IMR-90 (cell line): ENCODE data around the gene MRPS5. TPM values are rescaled to one million over a fixed set of nuclear protein-coding genes. Genes with fewer than 3 reads are reported as not detected.

ENCODE experiments used
- ATAC-seq: fragments of 200-7000 bp; cut with Tn5 transposase; 2 replicates; pipeline ENCODE4 v1.9.1; 2020; ENCODE audit warnings: low read depth, mild to moderate bottlenecking, moderate library complexity
- BruUV-seq: library from RNA; stranded (reverse); fragments of 400-500 nt; replicated peaks from 2 replicates; lab custom pipeline; 2021; lab: Mats Ljungman, UMichigan
- CTCF ChIA-PET: fragments of 300-600 bp; formaldehyde crosslinking; extraction: SDS; loops from one replicate; lab custom pipeline; 2021; ENCODE audit warnings: antibody characterized with exemption; lab: Yijun Ruan, JAX
- POLR2A ChIA-PET: fragments of 300-600 bp; sonication (Branson Sonifier 250); formaldehyde crosslinking; loops from one replicate; lab custom pipeline; 2022; ENCODE audit warnings: antibody characterized with exemption; ENCODE audit not compliant: unreplicated experiment; lab: Charles Lee
- DNase-seq: peaks from one replicate; pipeline ENCODE4 v3.0.0; 2013
- H2AFZ ChIP-seq: replicated peaks from 2 replicates; pipeline ENCODE3; 2013; ENCODE audit warnings: low read length, mild to moderate bottlenecking; ENCODE audit not compliant: poor library complexity
- H2AK5ac ChIP-seq: 2 replicates; pipeline ENCODE4 v1.6.1; 2013; ENCODE audit warnings: low read depth, low read length, inconsistent platforms
- H2AK9ac ChIP-seq: replicated peaks from 2 replicates; pipeline ENCODE3; 2013; ENCODE audit warnings: mild to moderate bottlenecking, low read depth, low read length, moderate library complexity; ENCODE audit not compliant: poor library complexity
- H2BK120ac ChIP-seq: 2 replicates; pipeline ENCODE4 v1.6.1; 2013; ENCODE audit warnings: low read depth, low read length, inconsistent platforms
- H2BK15ac ChIP-seq: 3 replicates; pipeline ENCODE4 v1.6.1; 2013; ENCODE audit warnings: low read depth, low read length, inconsistent platforms
- H2BK20ac ChIP-seq: 2 replicates; pipeline ENCODE4 v1.6.1; 2013; ENCODE audit warnings: low read depth, mild to moderate bottlenecking, inconsistent platforms, low read length, moderate library complexity
- H2BK5ac ChIP-seq: 2 replicates; pipeline ENCODE4 v1.6.1; 2013; ENCODE audit warnings: mild to moderate bottlenecking, low read depth, low read length, inconsistent platforms; ENCODE audit not compliant: poor library complexity, severe bottlenecking
- H3K14ac ChIP-seq: replicated peaks from 2 replicates; pipeline ENCODE4 v1.6.1; 2013; ENCODE audit warnings: low read depth, low read length, inconsistent platforms
- H3K18ac ChIP-seq: 2 replicates; pipeline ENCODE4 v1.6.1; 2013; ENCODE audit warnings: low read depth, low read length, control low read depth
- H3K23ac ChIP-seq: 2 replicates; pipeline ENCODE4 v1.6.1; 2013; ENCODE audit warnings: low read depth, low read length, inconsistent platforms
- H3K27ac ChIP-seq: 2 replicates; pipeline ENCODE4 v1.5.1; 2013; ENCODE audit warnings: mild to moderate bottlenecking, control low read depth, low read length; ENCODE audit not compliant: insufficient read depth
- H3K27me3 ChIP-seq: 2 replicates; pipeline ENCODE4 v1.6.1; 2013; ENCODE audit warnings: low read length; ENCODE audit not compliant: control insufficient read depth, insufficient read depth
- H3K36me3 ChIP-seq: 2 replicates; pipeline ENCODE4 v1.6.1; 2013; ENCODE audit warnings: low read length, mixed read lengths; ENCODE audit not compliant: control insufficient read depth, insufficient read depth
- H3K4ac ChIP-seq: 2 replicates; pipeline ENCODE4 v1.6.1; 2013; ENCODE audit warnings: low read depth, low read length, inconsistent platforms
- H3K4me1 ChIP-seq: 2 replicates; pipeline ENCODE4 v1.6.1; 2013; ENCODE audit warnings: low read length, mixed read lengths; ENCODE audit not compliant: control insufficient read depth, insufficient read depth
- H3K4me2 ChIP-seq: 2 replicates; pipeline ENCODE4 v1.6.1; 2013; ENCODE audit warnings: low read depth, mild to moderate bottlenecking, control low read depth, low read length, moderate library complexity
- H3K4me3 ChIP-seq: 2 replicates; pipeline ENCODE4 v1.5.1; 2013; ENCODE audit warnings: low read depth, mild to moderate bottlenecking, control low read depth, low read length, moderate library complexity; ENCODE audit not compliant: insufficient read depth
- H3K56ac ChIP-seq: 2 replicates; pipeline ENCODE4 v1.6.1; 2013; ENCODE audit warnings: low read length, inconsistent platforms; ENCODE audit not compliant: insufficient read depth; ENCODE audit errors: extremely low read depth
- H3K79me1 ChIP-seq, 2 experiments: 2 replicates each; pipeline ENCODE4 v1.6.1; 2013; ENCODE audit warnings: low read length in 2 of 2, inconsistent platforms in 1 of 2, low read depth in 1 of 2
- H3K9ac ChIP-seq: 2 replicates; pipeline ENCODE4 v1.6.1; 2013; ENCODE audit warnings: low read depth, low read length, control low read depth
- H3K9me1 ChIP-seq: 2 replicates; pipeline ENCODE4 v1.6.1; 2013; ENCODE audit warnings: low read length, inconsistent platforms; ENCODE audit not compliant: insufficient read depth
- H3K9me3 ChIP-seq: 2 replicates; pipeline ENCODE4 v1.6.1; 2013; ENCODE audit warnings: low read length; ENCODE audit not compliant: control insufficient read depth, insufficient read depth
- H4K20me1 ChIP-seq: 2 replicates; pipeline ENCODE4 v1.6.1; 2013; ENCODE audit warnings: low read length, inconsistent platforms; ENCODE audit not compliant: insufficient read depth
- H4K5ac ChIP-seq: 2 replicates; pipeline ENCODE4 v1.6.1; 2013; ENCODE audit warnings: mild to moderate bottlenecking, low read depth, low read length, control low read depth
- H4K8ac ChIP-seq, 2 experiments: 2 replicates each; pipeline ENCODE4 v1.6.1; 2013; ENCODE audit warnings: low read depth in 2 of 2, low read length in 2 of 2, control low read depth in 1 of 2, inconsistent platforms in 1 of 2
- H4K91ac ChIP-seq: 2 replicates; pipeline ENCODE4 v1.6.1; 2013; ENCODE audit warnings: low read depth, low read length, inconsistent platforms; ENCODE audit not compliant: insufficient read depth
- BHLHE40 ChIP-seq: fragments of 150-350 bp; IDR thresholded peaks from 2 replicates; pipeline ENCODE4 v1.6.1; 2016; ENCODE audit warnings: mild to moderate bottlenecking, low read depth, low read length
- CEBPB ChIP-seq: IDR thresholded peaks from 2 replicates; pipeline ENCODE4 v1.6.1; 2012; ENCODE audit warnings: low read depth, low read length, improper control_type of control experiment
- CHD1 ChIP-seq: IDR thresholded peaks from 2 replicates; pipeline ENCODE4 v1.6.1; 2012; ENCODE audit warnings: low read depth, low read length, improper control_type of control experiment
- CTCF ChIP-seq: conservative IDR thresholded peaks from 2 replicates; pipeline ENCODE4 v1.5.1; 2012; ENCODE audit warnings: mild to moderate bottlenecking, low read depth, low read length, improper control_type of control experiment
- FOS ChIP-seq: fragments of 150-350 bp; IDR thresholded peaks from 2 replicates; pipeline ENCODE4 v1.6.1; 2016; ENCODE audit warnings: low read depth, low read length
- MAZ ChIP-seq: IDR thresholded peaks from 2 replicates; pipeline ENCODE4 v1.6.1; 2012; ENCODE audit warnings: low read depth, mild to moderate bottlenecking, low read length, improper control_type of control experiment, moderate library complexity, borderline replicate concordance
- MXI1 ChIP-seq: IDR thresholded peaks from 2 replicates; pipeline ENCODE4 v1.6.1; 2012; ENCODE audit warnings: low read depth, mild to moderate bottlenecking, low read length, moderate library complexity, borderline replicate concordance
- NFE2L2 ChIP-seq: fragments of 150-350 bp; IDR thresholded peaks from 2 replicates; pipeline ENCODE4 v1.6.1; 2016; ENCODE audit warnings: low read depth, mild to moderate bottlenecking, low read length
- POLR2A ChIP-seq: IDR thresholded peaks from 2 replicates; pipeline ENCODE4 v1.6.1; 2012; ENCODE audit warnings: mild to moderate bottlenecking, low read depth, low read length
- RAD21 ChIP-seq: IDR thresholded peaks from 2 replicates; pipeline ENCODE4 v1.6.1; 2012; ENCODE audit warnings: low read length, improper control_type of control experiment
- RCOR1 ChIP-seq: IDR thresholded peaks from 2 replicates; pipeline ENCODE4 v1.6.1; 2012; ENCODE audit warnings: mild to moderate bottlenecking, low read length, improper control_type of control experiment; ENCODE audit not compliant: insufficient replicate concordance
- RFX5 ChIP-seq: IDR thresholded peaks from 2 replicates; pipeline ENCODE4 v1.8.0; 2012; ENCODE audit warnings: low read depth, mild to moderate bottlenecking, low read length, moderate library complexity
- SMC3 ChIP-seq: fragments of 150-350 bp; IDR thresholded peaks from 2 replicates; pipeline ENCODE4 v1.6.1; 2016; ENCODE audit warnings: low read depth, mild to moderate bottlenecking, antibody characterized with exemption, low read length, moderate library complexity
- USF2 ChIP-seq: fragments of 150-350 bp; IDR thresholded peaks from 2 replicates; pipeline ENCODE4 v1.6.1; 2017; ENCODE audit warnings: mild to moderate bottlenecking, antibody characterized with exemption, low read length, low read depth
- WGBS, 2 experiments: methylation state at CpG; one replicate each; pipeline versions ENCODE4 v1.1.5 to v1.1.7; 2013; ENCODE audit warnings: missing lambda C conversion rate in 2 of 2; ENCODE audit not compliant: insufficient read length in 1 of 2; ENCODE audit errors: extremely low coverage in 2 of 2; 5-methylcytosine and 5-hydroxymethylcytosine counted together
- dilution Hi-C: fragments of 300-500 bp; cut with HindIII; formaldehyde crosslinking; loops from one replicate; pipeline ENCODE4 v1.14.3; 2018; ENCODE audit warnings: low sequenced_read_pairs; ENCODE audit not compliant: unreplicated experiment
- in situ Hi-C: fragments of 300-500 bp; cut with MboI; formaldehyde crosslinking; loops from 3 replicates; pipeline ENCODE4 v1.14.3; 2019; ENCODE audit warnings: low sequenced_read_pairs, inconsistent platforms, mixed read lengths
- intact Hi-C: fragments of 100-400 bp; cut with micrococcal nuclease; formaldehyde crosslinking; loops from 2 replicates; pipeline ENCODE4 v1.10.0; 2022
- polyA plus RNA-seq, 3 experiments: library from polyadenylated mRNA; depleted of rRNA; stranded (reverse); fragments of >200 nt; gene quantifications; 2 replicates each; pipeline ENCODE4 v1.2.3, GENCODE V29; 2012; ENCODE audit warnings: low replicate concordance in 1 of 3
- total RNA-seq: library from RNA; depleted of rRNA; stranded (reverse); fragments of >200 nt; gene quantifications from 2 replicates; pipeline ENCODE4 v1.2.3, GENCODE V29; 2012
- TF ChIP-seq, protein P1 (sequence below): fragments of 150-350 bp; IDR thresholded peaks from 2 replicates; pipeline ENCODE4 v1.6.1; 2016; ENCODE audit warnings: low read depth, mild to moderate bottlenecking, low read length, moderate library complexity, borderline replicate concordance

The MRPS5 gene
- total and polyA plus RNA-seq, 2 of the 4 experiments (the other 2 are of a cell fraction), result 27.6 to 44.1 TPM

DNA sequence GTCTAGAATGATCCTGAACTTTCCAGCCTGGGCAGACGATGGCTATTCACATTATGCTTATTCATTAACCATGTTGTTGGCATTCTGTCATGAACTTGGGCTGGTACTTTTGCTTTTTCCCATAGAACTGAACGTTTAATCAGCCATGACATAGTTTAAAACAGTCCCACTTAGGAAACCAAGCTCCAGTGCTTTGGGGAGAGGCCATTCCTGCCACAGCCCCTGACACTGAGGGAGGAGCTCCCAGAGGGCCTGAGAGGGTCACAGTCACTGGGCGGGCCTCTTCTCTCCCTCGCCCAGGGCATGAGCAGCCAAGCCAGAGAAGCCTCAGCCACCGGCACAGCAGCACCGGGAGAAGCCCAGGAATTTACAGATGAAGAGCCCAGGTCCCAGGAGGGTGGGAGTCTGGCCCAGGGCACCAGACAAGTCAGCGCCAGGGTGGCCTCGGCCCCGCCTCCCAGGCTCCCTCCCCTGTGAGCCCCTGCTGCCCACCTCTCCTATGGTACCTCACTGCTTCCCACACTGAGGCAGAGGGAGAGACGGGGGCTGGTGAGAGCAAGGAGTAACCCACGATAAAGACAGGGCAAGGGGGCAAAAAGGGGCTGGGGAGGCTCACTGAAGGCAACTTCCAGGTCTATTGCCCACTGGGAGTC, 62.5 kb downstream of the MRPS5 start:
- Histone ChIP-seq H4K20me1 (no peaks in the 10 kb centered on the region), H2BK5ac (no peak overlapping the region), H2BK120ac (no peak overlapping the region), H3K4me3 (no peak overlapping the region), H3K9me3 (no peaks in the 10 kb centered on the region), H3K27me3 (peaks cover 37% of the 10 kb centered on the region), H3K36me3 (no peaks in the 10 kb centered on the region), H2AK9ac (no peak overlapping the region), H4K8ac (no peak overlapping the region), H3K79me1 (no peaks in the 10 kb centered on the region), H3K9me1 (no peaks in the 10 kb centered on the region), H3K14ac (no peak overlapping the region), H4K91ac (no peak overlapping the region), H4K5ac (no peak overlapping the region), H2AFZ (peak overlapping the region; percentile 29), H3K27ac (no peak overlapping the region), H3K4me1 (peaks cover 6% of the 10 kb centered on the region; the same call in 1 of the 2 replicates), H3K23ac (no peak overlapping the region), H3K9ac (no peak overlapping the region), H3K4me2 (no peak overlapping the region), H3K56ac (no peak overlapping the region), H3K4ac (no peak overlapping the region), H2AK5ac (no peak overlapping the region), H2BK15ac (no peak overlapping the region), H2BK20ac (no peak overlapping the region), H3K18ac (no peak overlapping the region)
- 20% methylated on average over 1 of the region's 11 CpGs; no CpG with 5 or more reads in 1 of the 2 experiments for WGBS, 2 experiments
- no peak for TF ChIP-seq NFE2L2
- TF ChIP-seq USF2, result no peak
- TF ChIP-seq, protein P1, sequence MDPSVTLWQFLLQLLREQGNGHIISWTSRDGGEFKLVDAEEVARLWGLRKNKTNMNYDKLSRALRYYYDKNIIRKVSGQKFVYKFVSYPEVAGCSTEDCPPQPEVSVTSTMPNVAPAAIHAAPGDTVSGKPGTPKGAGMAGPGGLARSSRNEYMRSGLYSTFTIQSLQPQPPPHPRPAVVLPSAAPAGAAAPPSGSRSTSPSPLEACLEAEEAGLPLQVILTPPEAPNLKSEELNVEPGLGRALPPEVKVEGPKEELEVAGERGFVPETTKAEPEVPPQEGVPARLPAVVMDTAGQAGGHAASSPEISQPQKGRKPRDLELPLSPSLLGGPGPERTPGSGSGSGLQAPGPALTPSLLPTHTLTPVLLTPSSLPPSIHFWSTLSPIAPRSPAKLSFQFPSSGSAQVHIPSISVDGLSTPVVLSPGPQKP, result no peak
- TF ChIP-seq CTCF, result no peak
- TF ChIP-seq MAZ, result no peak
- TF ChIP-seq RCOR1, result no peak
- no peak for TF ChIP-seq CHD1
- no peak for TF ChIP-seq BHLHE40
- no peak for TF ChIP-seq RAD21
- no peak for TF ChIP-seq RFX5
- no peak for TF ChIP-seq POLR2A
- no peak for TF ChIP-seq MXI1
- TF ChIP-seq FOS, result no peak
- TF ChIP-seq SMC3, result no peak
- TF ChIP-seq CEBPB, result no peak
- DNase-seq, result no peak
- CTCF ChIA-PET, result no interaction called here
- BruUV-seq, result no TSS peak
- in situ Hi-C loops (no loop called here), intact Hi-C loops (no loop called here), dilution Hi-C loops (no loop called here)
- POLR2A ChIA-PET, result no interaction called here
- ATAC-seq, result no peak
